ENCODE measurements around the gene FBN2.

Gene FBN2

DNA sequence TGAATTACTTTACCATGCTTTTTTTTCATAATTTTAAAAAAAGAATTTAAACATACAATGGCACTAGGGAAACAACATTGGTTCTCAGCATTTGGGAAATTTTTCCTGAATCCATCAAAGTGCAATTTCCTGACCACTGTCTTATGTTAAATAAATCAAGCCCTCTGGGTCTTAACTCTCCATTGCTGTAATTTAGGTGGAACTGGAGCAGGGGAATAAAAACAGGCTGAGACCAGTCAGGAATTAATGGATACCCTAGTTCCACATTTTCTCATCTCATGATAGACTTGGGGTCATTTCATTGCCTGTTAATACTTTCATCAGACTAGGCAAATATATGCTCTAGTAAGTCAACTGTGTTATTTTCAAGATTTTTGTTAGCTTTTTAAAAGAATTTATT is 103.1 kb downstream of the FBN2 start:
- no peak for DNase-seq
- TF ChIP-seq, protein P1, sequence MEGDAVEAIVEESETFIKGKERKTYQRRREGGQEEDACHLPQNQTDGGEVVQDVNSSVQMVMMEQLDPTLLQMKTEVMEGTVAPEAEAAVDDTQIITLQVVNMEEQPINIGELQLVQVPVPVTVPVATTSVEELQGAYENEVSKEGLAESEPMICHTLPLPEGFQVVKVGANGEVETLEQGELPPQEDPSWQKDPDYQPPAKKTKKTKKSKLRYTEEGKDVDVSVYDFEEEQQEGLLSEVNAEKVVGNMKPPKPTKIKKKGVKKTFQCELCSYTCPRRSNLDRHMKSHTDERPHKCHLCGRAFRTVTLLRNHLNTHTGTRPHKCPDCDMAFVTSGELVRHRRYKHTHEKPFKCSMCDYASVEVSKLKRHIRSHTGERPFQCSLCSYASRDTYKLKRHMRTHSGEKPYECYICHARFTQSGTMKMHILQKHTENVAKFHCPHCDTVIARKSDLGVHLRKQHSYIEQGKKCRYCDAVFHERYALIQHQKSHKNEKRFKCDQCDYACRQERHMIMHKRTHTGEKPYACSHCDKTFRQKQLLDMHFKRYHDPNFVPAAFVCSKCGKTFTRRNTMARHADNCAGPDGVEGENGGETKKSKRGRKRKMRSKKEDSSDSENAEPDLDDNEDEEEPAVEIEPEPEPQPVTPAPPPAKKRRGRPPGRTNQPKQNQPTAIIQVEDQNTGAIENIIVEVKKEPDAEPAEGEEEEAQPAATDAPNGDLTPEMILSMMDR (IDR thresholded peaks at IDR 0.05; ENCODE audit: low read depth, low read length) = no peak

DNA sequence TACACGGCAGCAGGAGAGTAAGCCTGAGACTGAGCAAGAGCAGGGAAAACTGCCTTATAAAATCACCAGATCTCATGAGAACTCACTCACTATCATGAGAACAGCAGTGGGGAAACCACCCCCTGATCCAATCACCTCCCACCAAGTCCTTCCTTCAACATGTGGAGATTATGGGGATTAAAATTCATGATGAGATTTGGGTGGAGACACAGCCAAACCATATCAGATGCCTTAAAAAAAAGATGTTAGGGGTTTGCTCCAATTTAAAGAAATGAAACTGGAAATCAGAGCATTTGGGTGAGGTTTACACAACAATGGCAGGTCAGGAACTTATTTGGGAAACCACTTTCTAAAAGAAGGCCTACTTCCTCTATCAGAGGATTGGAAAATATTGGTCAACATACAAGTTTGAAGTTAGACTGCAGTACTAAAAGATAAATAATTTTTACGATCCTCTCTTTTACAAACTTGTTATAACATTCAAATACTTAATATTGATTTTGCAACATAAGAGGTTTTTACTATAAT is 105.1 kb downstream of the FBN2 start:
- TF ChIP-seq, protein P1 (IDR thresholded peaks at IDR 0.05; ENCODE audit: low read depth, low read length) = no peak
- Histone ChIP-seq H3K36me3 (no peaks in the 10 kb centered on the region), H3K27me3 (no peaks in the 10 kb centered on the region), H3K9me3 (no peaks in the 10 kb centered on the region), H3K4me3 (ENCODE audit: low read depth, low read length) (no peak overlapping the region), H3K4me1 (no peaks in the 10 kb centered on the region)
- DNase-seq = no peak

More for the DNA sequence above, 103.1 kb downstream of the FBN2 start:
- Histone ChIP-seq H3K9me3 (no peaks in the 10 kb centered on the region), H3K27me3 (no peaks in the 10 kb centered on the region), H3K4me1 (no peaks in the 10 kb centered on the region), H3K4me3 (ENCODE audit: low read depth, low read length) (no peak overlapping the region), H3K36me3 (no peaks in the 10 kb centered on the region)

DNA sequence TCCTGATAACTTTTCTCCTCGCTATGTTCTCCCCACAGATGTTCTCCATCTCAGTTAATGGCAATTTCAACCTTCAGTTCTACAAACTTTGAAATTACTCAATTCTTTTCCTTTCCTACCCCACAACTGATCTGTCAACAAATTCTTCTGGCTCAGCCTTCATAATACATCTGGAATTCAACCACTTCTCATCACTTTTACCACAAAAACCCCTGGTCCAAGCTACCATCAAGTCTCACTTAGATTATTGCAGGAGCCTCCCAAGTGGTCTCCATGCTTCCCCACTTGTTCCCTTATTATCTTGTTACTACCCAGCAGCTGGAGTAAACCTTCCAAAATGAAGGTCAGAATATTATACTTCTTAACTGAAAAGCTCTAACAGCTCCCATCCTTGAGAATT is 110.1 kb downstream of the FBN2 start:
- no peaks in the 10 kb centered on the region for H3K9me3 ChIP-seq
- DNase-seq = no peak
- H3K36me3 ChIP-seq = no peaks in the 10 kb centered on the region
- no peaks in the 10 kb centered on the region for H3K4me1 ChIP-seq
- no peak overlapping the region for H3K4me3 ChIP-seq (ENCODE audit: low read depth, low read length)
- TF ChIP-seq, protein P1 (IDR thresholded peaks at IDR 0.05; ENCODE audit: low read depth, low read length) = no peak
- H3K27me3 ChIP-seq = no peaks in the 10 kb centered on the region

DNA sequence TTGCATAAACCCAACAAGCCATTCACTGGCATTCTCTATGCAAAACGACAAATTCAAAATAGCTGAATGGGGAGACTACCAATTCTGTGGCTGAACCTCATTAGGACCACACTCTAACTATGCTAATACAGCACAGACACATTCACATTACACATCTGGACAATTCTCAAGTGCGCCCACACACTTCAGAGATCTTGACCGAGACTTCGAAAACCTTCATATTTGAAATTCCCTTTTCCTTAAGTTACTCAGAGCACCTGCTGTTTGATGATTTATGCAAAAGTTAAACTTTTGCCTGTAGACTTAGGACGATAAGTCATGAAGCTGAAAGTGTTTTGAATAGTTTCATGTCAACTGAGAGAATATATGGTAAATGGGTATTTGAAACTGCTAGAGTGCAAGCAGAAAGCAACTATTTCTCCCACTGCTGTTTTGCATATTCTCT is 111.9 kb downstream of the FBN2 start:
- Histone ChIP-seq H3K9me3 (no peaks in the 10 kb centered on the region), H3K36me3 (no peaks in the 10 kb centered on the region), H3K4me3 (ENCODE audit: low read depth, low read length) (no peak overlapping the region), H3K27me3 (no peaks in the 10 kb centered on the region), H3K4me1 (no peaks in the 10 kb centered on the region)
- DNase-seq = no peak
- TF ChIP-seq, protein P1 (IDR thresholded peaks at IDR 0.05; ENCODE audit: low read depth, low read length) = no peak

DNA sequence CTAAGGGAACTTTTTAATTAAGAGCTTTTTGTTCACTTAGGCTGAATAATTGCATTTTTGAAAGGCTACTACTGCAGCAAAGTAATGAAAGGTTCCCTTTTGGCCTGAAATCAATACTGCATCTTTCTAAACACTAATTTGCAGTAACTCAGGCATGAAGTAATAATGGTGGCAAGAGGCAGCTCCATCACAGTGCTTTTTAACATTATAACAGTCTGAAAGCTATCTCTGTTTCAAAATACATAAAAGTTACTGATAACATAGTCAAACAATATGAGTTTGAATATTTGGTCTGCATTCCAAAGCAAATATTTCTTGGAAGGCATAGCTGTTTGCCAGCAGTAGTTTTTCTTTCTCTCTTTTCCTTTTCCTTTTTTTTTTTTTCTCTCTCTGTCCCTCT is 113.4 kb downstream of the FBN2 start:
- H3K4me1 ChIP-seq = no peaks in the 10 kb centered on the region
- no peaks in the 10 kb centered on the region for H3K27me3 ChIP-seq
- no peaks in the 10 kb centered on the region for H3K9me3 ChIP-seq
- DNase-seq = no peak
- TF ChIP-seq, protein P1 (IDR thresholded peaks at IDR 0.05; ENCODE audit: low read depth, low read length) = no peak
- H3K36me3 ChIP-seq = no peaks in the 10 kb centered on the region
- no peak overlapping the region for H3K4me3 ChIP-seq (ENCODE audit: low read depth, low read length)

DNA sequence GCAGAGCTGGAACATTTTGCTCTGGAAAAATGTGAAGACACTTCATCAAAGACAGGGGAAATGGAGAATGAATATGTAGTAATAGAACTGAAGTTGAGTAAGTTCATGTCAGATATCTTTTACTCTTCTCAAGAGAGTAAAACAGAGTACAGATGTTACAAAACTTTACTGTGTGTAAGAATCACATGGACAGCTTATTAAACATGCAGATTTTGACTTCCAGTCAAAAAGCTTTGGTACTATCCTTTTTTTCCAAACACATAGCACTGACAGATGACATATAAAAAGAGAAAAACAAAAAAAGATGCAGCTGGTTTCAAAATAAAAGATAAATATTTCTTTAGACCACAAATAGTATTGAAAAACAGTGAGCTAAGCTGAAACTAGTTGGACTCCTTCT is 115.4 kb downstream of the FBN2 start:
- no peak for DNase-seq
- no peaks in the 10 kb centered on the region for H3K9me3 ChIP-seq
- no peaks in the 10 kb centered on the region for H3K27me3 ChIP-seq
- H3K4me3 ChIP-seq (ENCODE audit: low read depth, low read length) = no peak overlapping the region
- no peaks in the 10 kb centered on the region for H3K4me1 ChIP-seq
- H3K36me3 ChIP-seq = no peaks in the 10 kb centered on the region
- TF ChIP-seq, protein P1 (IDR thresholded peaks at IDR 0.05; ENCODE audit: low read depth, low read length) = no peak

All from BE2C (cell line).